Measurements from ENCODE around the gene ATF1.
"Not testable (repeated sequence)": the region's sequence is repeated elsewhere in the genome, so short reads cannot be mapped to it uniquely, and the experiment has no call there.

The ATF1 gene

GRCh38 chr12:50788561-50788960 is 24.7 kb downstream of the ATF1 start:
- DNase-seq (ENCODE audit: insufficient read length, low spot score) (no peak), FAIRE-seq (no peak)

GRCh38 chr12:50790081-50790480 is 26.2 kb downstream of the ATF1 start:
- no peak for DNase-seq (ENCODE audit: insufficient read length, low spot score)
- FAIRE-seq, result no peak
- TF ChIP-seq, protein P1, sequence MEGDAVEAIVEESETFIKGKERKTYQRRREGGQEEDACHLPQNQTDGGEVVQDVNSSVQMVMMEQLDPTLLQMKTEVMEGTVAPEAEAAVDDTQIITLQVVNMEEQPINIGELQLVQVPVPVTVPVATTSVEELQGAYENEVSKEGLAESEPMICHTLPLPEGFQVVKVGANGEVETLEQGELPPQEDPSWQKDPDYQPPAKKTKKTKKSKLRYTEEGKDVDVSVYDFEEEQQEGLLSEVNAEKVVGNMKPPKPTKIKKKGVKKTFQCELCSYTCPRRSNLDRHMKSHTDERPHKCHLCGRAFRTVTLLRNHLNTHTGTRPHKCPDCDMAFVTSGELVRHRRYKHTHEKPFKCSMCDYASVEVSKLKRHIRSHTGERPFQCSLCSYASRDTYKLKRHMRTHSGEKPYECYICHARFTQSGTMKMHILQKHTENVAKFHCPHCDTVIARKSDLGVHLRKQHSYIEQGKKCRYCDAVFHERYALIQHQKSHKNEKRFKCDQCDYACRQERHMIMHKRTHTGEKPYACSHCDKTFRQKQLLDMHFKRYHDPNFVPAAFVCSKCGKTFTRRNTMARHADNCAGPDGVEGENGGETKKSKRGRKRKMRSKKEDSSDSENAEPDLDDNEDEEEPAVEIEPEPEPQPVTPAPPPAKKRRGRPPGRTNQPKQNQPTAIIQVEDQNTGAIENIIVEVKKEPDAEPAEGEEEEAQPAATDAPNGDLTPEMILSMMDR (IDR thresholded peaks at IDR 0.05; ENCODE audit: insufficient read depth, missing control alignments), result no peak

More at GRCh38 chr12:50788561-50788960, 24.7 kb downstream of the ATF1 start:
- TF ChIP-seq, protein P1 (IDR thresholded peaks at IDR 0.05; ENCODE audit: insufficient read depth, missing control alignments), result no peak

DNA sequence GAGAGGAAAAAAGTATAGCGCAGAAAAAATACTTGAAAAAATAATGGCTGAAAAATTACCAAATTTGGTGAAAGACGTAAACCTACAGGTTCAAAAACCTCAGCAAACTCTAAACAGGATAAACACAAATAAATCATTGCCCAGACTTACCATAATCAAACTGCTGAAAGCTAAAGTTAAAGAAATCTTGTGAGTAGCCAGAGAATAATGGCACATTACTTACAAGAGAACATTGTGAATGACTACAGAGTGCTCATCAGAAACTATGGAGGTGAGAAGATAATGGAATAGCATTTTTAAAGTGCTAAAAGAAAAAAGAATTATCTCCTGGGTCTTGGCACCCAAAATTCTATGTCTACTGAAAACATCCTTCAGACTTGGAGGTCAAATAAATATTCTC is 36.0 kb downstream of the ATF1 start:
- TF ChIP-seq, protein P1 (IDR thresholded peaks at IDR 0.05; ENCODE audit: insufficient read depth, missing control alignments), result no peak
- no peak for FAIRE-seq
- DNase-seq (ENCODE audit: insufficient read length, low spot score), result no peak

GRCh38 chr12:50803230-50803875 is 39.5 kb downstream of the ATF1 start:
- no peak for DNase-seq (ENCODE audit: insufficient read length, low spot score)
- FAIRE-seq, result no peak
- TF ChIP-seq, protein P1 (IDR thresholded peaks at IDR 0.05; ENCODE audit: insufficient read depth, missing control alignments), result no peak

GRCh38 chr12:50806176-50806575 is 42.3 kb downstream of the ATF1 start:
- FAIRE-seq (no peak), DNase-seq (ENCODE audit: insufficient read length, low spot score) (no peak)
- TF ChIP-seq, protein P1 (IDR thresholded peaks at IDR 0.05; ENCODE audit: insufficient read depth, missing control alignments), result no peak

DNA sequence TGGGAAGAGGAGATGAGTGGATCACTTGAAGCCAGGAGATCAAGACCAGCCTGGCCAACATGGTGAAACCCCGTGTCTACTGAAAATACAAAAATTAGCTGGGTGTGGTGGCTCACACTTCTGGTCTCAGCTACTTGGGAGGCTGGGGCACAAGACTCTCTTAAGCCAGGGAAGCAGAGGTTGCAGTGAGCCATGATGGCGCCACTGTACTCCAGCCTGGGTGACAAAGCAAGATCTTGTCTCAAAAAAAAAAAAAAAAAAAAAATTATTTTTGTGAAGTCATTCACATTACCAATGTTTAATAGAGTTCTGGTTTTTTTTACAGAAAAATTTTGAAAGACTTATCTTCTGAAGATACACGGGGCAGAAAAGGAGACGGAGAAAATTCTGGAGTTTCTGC is 45.2 kb downstream of the ATF1 start:
- not testable (repeated sequence) for FAIRE-seq; DNase-seq (ENCODE audit: insufficient read length, low spot score)

GRCh38 chr12:50814921-50815320 is 51.0 kb downstream of the ATF1 start:
- not testable (repeated sequence) for DNase-seq (ENCODE audit: insufficient read length, low spot score); FAIRE-seq

- FAIRE-seq (no peak), DNase-seq (ENCODE audit: insufficient read length, low spot score) (no peak)
- TF ChIP-seq, protein P1 (IDR thresholded peaks at IDR 0.05; ENCODE audit: insufficient read depth, missing control alignments), result no peak
Measured at GRCh38 chr12:50820177-50820576, 56.3 kb downstream of the ATF1 start.

Measured in D721Med (cell line).